ENCODE data around the gene IMPDH2. TPM values are rescaled to one million over a fixed set of nuclear protein-coding genes. Genes with fewer than 3 reads are reported as not detected.
A peak's percentile ranks its signal among the peaks of the same experiment; 100 is the strongest.

Gene IMPDH2
- total and polyA plus RNA-seq, 2 of the 4 experiments (the other 2 are of a cell fraction), result 190 to 296 TPM

DNA sequence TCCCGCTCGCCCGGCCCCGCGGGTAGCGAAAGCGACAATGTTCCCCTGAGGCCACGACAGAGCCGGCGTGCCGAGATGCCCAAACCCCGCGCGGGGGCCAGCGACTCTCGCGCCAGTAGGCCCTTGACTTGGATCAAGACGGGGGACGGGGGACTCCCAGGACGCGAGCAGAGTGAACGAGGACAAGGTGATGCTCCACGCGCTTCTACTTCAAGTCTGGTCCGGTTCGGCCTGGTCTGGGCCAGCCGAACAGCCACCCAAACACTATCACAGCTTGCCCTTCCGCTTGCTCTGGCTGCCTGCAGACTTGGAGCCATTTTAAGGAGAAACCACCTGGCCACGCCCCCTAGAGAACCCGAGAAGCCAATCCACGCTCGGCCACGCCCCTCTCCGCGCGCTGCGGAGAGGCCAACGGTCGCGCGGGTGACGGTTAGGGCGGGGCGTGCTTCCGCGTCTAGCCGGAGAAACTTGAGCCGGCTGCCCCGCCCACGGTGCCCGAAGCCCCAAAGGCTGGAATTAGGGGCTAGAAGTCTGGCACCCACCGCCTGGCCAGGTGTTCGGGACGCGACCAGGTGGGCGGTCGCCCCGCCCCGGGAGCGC, 7.9 kb downstream of the IMPDH2 start (continued):
- TF ChIP-seq CHD1 (IDR thresholded peaks at IDR 0.05; ENCODE audit: low read depth, low read length), result no peak; the same call in 1 of the 2 replicates
- TF ChIP-seq MAFK (IDR thresholded peaks at IDR 0.05; ENCODE audit: low read depth, low read length), result no peak

GRCh38 chr3:49020330-49021212, 8.6 kb downstream of the IMPDH2 start:
- peaks cover 11% of the 10 kb centered on the region for H3K4me1 ChIP-seq (ENCODE audit: control insufficient read depth, insufficient read depth, low read length)
- H3K56ac ChIP-seq (ENCODE audit: extremely low read depth, insufficient read depth, low read length), result peak overlapping the region; percentile 75
- no peaks in the 10 kb centered on the region for H3K9me3 ChIP-seq (ENCODE audit: control insufficient read depth, insufficient read depth, low read length)
- H4K8ac ChIP-seq (ENCODE audit: low read depth in 2 of 2, low read length in 2 of 2), result peak overlapping the region; percentile 24 to 32; a peak in 3 of 4 replicates
- H2BK15ac ChIP-seq (ENCODE audit: low read depth, low read length), result no peak overlapping the region; the same call in 2 of the 3 replicates
- peaks cover 22 to 82% of the 10 kb centered on the region in 2 experiments; a peak in 3 of 4 replicates for H3K79me1 ChIP-seq (ENCODE audit: low read depth in 1 of 2, low read length in 2 of 2)
- H3K4ac ChIP-seq (ENCODE audit: low read depth, low read length), result peak overlapping the region; percentile 92
- peak overlapping the region; percentile 74 for H2AK5ac ChIP-seq (ENCODE audit: low read depth, low read length)
- no peak for DNase-seq
- peak overlapping the region; percentile 69 for H3K27ac ChIP-seq (ENCODE audit: insufficient read depth, low read length)
- 1% methylated on average over 25 of the region's 51 CpGs; no CpG with 5 or more reads in 1 of the 2 experiments for WGBS, 2 experiments (ENCODE audit: extremely low coverage in 2 of 2, insufficient read length in 1 of 2)
- H4K5ac ChIP-seq (ENCODE audit: low read depth, low read length), result peak overlapping the region; percentile 13; the same call in 1 of the 2 replicates
- H2AFZ ChIP-seq (replicated peaks; ENCODE audit: low read length, poor library complexity), result peak overlapping the region; percentile 94
- POLR2A ChIA-PET (ENCODE audit: unreplicated experiment), result interaction anchor here (0.6 to 3.8 kb wide), 4 partner anchors 9 to 73 kb away, joined by 3 to 25 read pairs (median 6); partner anchors contain the start of genes QRICH1 and WDR6
- peak overlapping the region; percentile 93 for H3K14ac ChIP-seq (replicated peaks; ENCODE audit: low read depth, low read length)
- H3K4me2 ChIP-seq (ENCODE audit: low read depth, low read length), result peak overlapping the region; percentile 72
- CTCF ChIA-PET, result interaction anchor here (1.0 kb wide), 1 partner anchor 74 kb away, joined by 3 read pairs; no protein-coding TSS in a partner anchor
- H3K18ac ChIP-seq (ENCODE audit: low read depth, low read length), result 0 out of 2 replicates have a peak overlapping the region, but pooled peaks have one; percentile 4
- H2BK5ac ChIP-seq (ENCODE audit: low read depth, low read length, poor library complexity, severe bottlenecking), result peak overlapping the region; percentile 62
- no peak for TF ChIP-seq BHLHE40 (IDR thresholded peaks at IDR 0.05; ENCODE audit: low read depth, low read length)
- no peak for TF ChIP-seq CEBPB (IDR thresholded peaks at IDR 0.05; ENCODE audit: low read depth, low read length)
- TF ChIP-seq NFE2L2 (IDR thresholded peaks at IDR 0.05; ENCODE audit: low read depth, low read length), result no peak
- TF ChIP-seq CHD1 (IDR thresholded peaks at IDR 0.05; ENCODE audit: low read depth, low read length), result no peak
- TF ChIP-seq SMC3 (IDR thresholded peaks at IDR 0.05; ENCODE audit: low read depth, low read length), result no peak
- TF ChIP-seq, protein P1, sequence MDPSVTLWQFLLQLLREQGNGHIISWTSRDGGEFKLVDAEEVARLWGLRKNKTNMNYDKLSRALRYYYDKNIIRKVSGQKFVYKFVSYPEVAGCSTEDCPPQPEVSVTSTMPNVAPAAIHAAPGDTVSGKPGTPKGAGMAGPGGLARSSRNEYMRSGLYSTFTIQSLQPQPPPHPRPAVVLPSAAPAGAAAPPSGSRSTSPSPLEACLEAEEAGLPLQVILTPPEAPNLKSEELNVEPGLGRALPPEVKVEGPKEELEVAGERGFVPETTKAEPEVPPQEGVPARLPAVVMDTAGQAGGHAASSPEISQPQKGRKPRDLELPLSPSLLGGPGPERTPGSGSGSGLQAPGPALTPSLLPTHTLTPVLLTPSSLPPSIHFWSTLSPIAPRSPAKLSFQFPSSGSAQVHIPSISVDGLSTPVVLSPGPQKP (IDR thresholded peaks at IDR 0.05; ENCODE audit: borderline replicate concordance, low read depth, low read length), result no peak
- no peak for TF ChIP-seq MAZ (IDR thresholded peaks at IDR 0.05; ENCODE audit: borderline replicate concordance, low read depth, low read length)
- TF ChIP-seq, protein P2, sequence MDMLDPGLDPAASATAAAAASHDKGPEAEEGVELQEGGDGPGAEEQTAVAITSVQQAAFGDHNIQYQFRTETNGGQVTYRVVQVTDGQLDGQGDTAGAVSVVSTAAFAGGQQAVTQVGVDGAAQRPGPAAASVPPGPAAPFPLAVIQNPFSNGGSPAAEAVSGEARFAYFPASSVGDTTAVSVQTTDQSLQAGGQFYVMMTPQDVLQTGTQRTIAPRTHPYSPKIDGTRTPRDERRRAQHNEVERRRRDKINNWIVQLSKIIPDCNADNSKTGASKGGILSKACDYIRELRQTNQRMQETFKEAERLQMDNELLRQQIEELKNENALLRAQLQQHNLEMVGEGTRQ (IDR thresholded peaks at IDR 0.05; ENCODE audit: low read depth, low read length), result no peak
- H4K91ac ChIP-seq (ENCODE audit: insufficient read depth, low read depth, low read length), result peak overlapping the region; percentile 82
- no TSS peak for BruUV-seq (replicated peaks)
- peak overlapping the region; percentile 59 for H3K4me3 ChIP-seq (ENCODE audit: insufficient read depth, low read depth, low read length)
- ATAC-seq (ENCODE audit: low read depth), result peak; percentile 0; the same call in 1 of the 2 replicates
- peaks cover 15% of the 10 kb centered on the region for H3K9me1 ChIP-seq (ENCODE audit: insufficient read depth, low read length)
- peak overlapping the region; percentile 66 for H3K9ac ChIP-seq (ENCODE audit: low read depth, low read length)
- intact Hi-C loops (cut with micrococcal nuclease) (loop anchor here (2.0 to 5.0 kb wide), 2 partner anchors 32 to 72 kb away; partner anchors contain the start of gene QRICH1), in situ Hi-C loops (cut with MboI; ENCODE audit: low sequenced_read_pairs) (no loop called here), dilution Hi-C loops (cut with HindIII; ENCODE audit: low sequenced_read_pairs, unreplicated experiment) (no loop called here)
- H3K27me3 ChIP-seq (ENCODE audit: control insufficient read depth, insufficient read depth, low read length), result no peaks in the 10 kb centered on the region
- H2BK120ac ChIP-seq (ENCODE audit: low read depth, low read length), result 0 out of 2 replicates have a peak overlapping the region, but pooled peaks have one; percentile 16
- peak overlapping the region; percentile 99 for H2AK9ac ChIP-seq (replicated peaks; ENCODE audit: low read depth, low read length, poor library complexity)
- H2BK20ac ChIP-seq (ENCODE audit: low read depth, low read length), result no peak overlapping the region
- H4K20me1 ChIP-seq (ENCODE audit: insufficient read depth, low read length), result peaks cover 19% of the 10 kb centered on the region
- H3K36me3 ChIP-seq (ENCODE audit: control insufficient read depth, insufficient read depth, low read length), result peaks cover 28% of the 10 kb centered on the region
- H3K23ac ChIP-seq (ENCODE audit: low read depth, low read length), result peak overlapping the region; percentile 93

All from IMR-90 (cell line).